Activated naive CD8-positive, alpha-beta T cell treated with anti-CD3 and anti-CD28 coated beads for 36 hours (primary cell): Measurements from ENCODE around the gene MGAT4A. TPM values are rescaled to one million over a fixed set of nuclear protein-coding genes. Genes with fewer than 3 reads are reported as not detected.
"Not testable (repeated sequence)": the region's sequence is repeated elsewhere in the genome, so short reads cannot be mapped to it uniquely, and the experiment has no call there.

ENCODE experiments used
- DNase-seq: peaks from one replicate; pipeline ENCODE4 v3.0.0; 2021
- H3K27ac Mint-ChIP-seq: one replicate; pipeline ENCODE4 v1.8.0; 2022; ENCODE audit warnings: mild to moderate bottlenecking, moderate library complexity, mixed read lengths
- H3K27me3 Mint-ChIP-seq: one replicate; pipeline ENCODE4 v1.8.0; 2022; ENCODE audit warnings: mild to moderate bottlenecking, mixed read lengths
- H3K36me3 Mint-ChIP-seq: one replicate; pipeline ENCODE4 v1.8.0; 2021; ENCODE audit warnings: mild to moderate bottlenecking, mixed read lengths
- H3K4me1 Mint-ChIP-seq: one replicate; pipeline ENCODE4 v1.8.0; 2021; ENCODE audit warnings: mixed read lengths
- H3K4me3 Mint-ChIP-seq: one replicate; pipeline ENCODE4 v1.8.0; 2022; ENCODE audit warnings: mild to moderate bottlenecking, moderate library complexity, mixed read lengths
- H3K9me3 Mint-ChIP-seq: one replicate; pipeline ENCODE4 v1.8.0; 2022; ENCODE audit warnings: mixed read lengths
- total RNA-seq, 2 experiments: library from RNA; stranded (reverse); gene quantifications; one replicate each; pipeline ENCODE4 v1.2.3, GENCODE V29; 2021

MGAT4A gene
- total RNA-seq, 2 experiments from 2014 or later, result 45.1 to 49.3 TPM

- H3K4me1 Mint-ChIP-seq, result peaks cover 50% of the 10 kb centered on the region
- no peak overlapping the region for H3K27ac Mint-ChIP-seq
- H3K27me3 Mint-ChIP-seq, result no peaks in the 10 kb centered on the region
- no peak for DNase-seq
- H3K9me3 Mint-ChIP-seq, result no peaks in the 10 kb centered on the region
- H3K4me3 Mint-ChIP-seq, result no peak overlapping the region
- H3K36me3 Mint-ChIP-seq, result peaks cover 48% of the 10 kb centered on the region
Observed at GRCh38 chr2:98614024-98614739, 116.8 kb downstream of the MGAT4A start.

DNA sequence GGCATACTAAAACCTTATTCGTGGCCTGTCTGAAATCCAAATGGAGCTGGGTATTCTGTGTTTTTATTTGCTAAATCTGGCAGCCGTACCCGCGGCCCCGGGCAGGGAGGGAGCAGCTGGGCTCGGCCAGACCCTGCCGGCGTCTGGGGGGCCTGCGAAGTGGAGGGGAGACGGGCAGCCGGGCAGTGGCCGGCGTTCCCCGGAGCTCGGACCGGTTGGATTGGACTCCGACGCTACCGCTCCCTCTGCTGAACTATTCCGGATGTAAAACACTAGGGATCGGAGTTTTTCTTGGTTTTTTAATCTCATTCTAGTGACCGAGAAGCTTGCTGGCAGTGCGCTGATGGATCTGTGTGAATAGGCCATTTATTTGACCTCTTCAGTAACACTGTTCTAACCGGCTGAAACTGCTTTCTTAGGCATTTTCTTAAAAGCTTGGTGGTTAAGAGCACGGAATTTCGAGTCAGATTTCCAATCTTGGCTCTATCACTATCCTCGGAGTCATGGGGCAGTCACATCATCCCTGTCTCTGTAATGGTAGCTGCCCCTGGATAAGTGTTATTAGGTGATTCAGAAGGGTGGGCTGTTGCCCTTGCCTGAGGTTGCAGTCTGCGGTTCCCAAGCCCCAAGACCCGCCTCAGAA, 121.8 kb downstream of the MGAT4A start:
- Mint-ChIP-seq H3K27ac (peak overlapping the region; percentile 84), H3K9me3 (no peaks in the 10 kb centered on the region), H3K4me3 (peak overlapping the region; percentile 83), H3K27me3 (no peaks in the 10 kb centered on the region), H3K4me1 (peaks cover 55% of the 10 kb centered on the region), H3K36me3 (peaks cover 28% of the 10 kb centered on the region)
- no peak for DNase-seq

- Mint-ChIP-seq H3K9me3 (no peaks in the 10 kb centered on the region), H3K27ac (peak within 1 kb of the TSS; percentile 84), H3K4me3 (peak within 1 kb of the TSS; percentile 83), H3K36me3 (peaks cover 22% of the 10 kb centered on the region), H3K27me3 (no peaks in the 10 kb centered on the region), H3K4me1 (peaks cover 51% of the 10 kb centered on the region)
- peak; percentile 94 for DNase-seq
Observed at GRCh38 chr2:98608116-98608961, 122.6 kb downstream of the MGAT4A start, which contains the start of the genes COA5 and UNC50. COA5 (minus strand) TSS chr2:98608512; CDS start chr2:98608405, 107 bp downstream. UNC50 (plus strand) TSS chr2:98608589; CDS start chr2:98609760, 1,171 bp downstream.

GRCh38 chr2:98607741-98608115, 123.2 kb downstream of the MGAT4A start:
- H3K36me3 Mint-ChIP-seq, result peaks cover 22% of the 10 kb centered on the region
- H3K27me3 Mint-ChIP-seq, result no peaks in the 10 kb centered on the region
- H3K27ac Mint-ChIP-seq, result peak overlapping the region; percentile 84
- no peak for DNase-seq
- peaks cover 50% of the 10 kb centered on the region for H3K4me1 Mint-ChIP-seq
- no peaks in the 10 kb centered on the region for H3K9me3 Mint-ChIP-seq
- H3K4me3 Mint-ChIP-seq, result peak overlapping the region; percentile 83

- peak overlapping the region; percentile 83 for H3K4me3 Mint-ChIP-seq
- DNase-seq, result no peak
- no peaks in the 10 kb centered on the region for H3K27me3 Mint-ChIP-seq
- no peaks in the 10 kb centered on the region for H3K9me3 Mint-ChIP-seq
- H3K4me1 Mint-ChIP-seq, result peaks cover 50% of the 10 kb centered on the region
- peaks cover 22% of the 10 kb centered on the region for H3K36me3 Mint-ChIP-seq
- peak overlapping the region; percentile 84 for H3K27ac Mint-ChIP-seq
Observed at GRCh38 chr2:98607104-98607503, 123.8 kb downstream of the MGAT4A start.

DNA sequence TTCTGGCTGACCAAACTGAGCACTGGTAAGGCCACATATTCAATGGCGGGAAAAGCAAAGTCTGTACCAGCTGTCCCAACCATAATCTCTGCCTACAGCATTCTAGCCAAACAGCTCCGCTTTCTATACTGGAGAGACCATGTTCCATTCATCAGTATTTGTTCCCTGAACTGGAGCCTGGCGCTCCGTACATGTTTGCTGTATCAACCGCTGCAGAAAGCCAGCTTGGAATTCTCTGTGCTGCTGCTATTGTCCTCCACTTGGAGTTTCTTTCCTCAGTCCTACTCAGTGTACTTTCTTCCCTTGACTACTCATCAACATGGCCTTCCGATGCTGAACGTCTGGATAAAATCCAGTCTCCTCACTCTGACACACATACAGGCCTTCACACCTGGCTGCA, 124.5 kb downstream of the MGAT4A start:
- Mint-ChIP-seq H3K27ac (peak overlapping the region; percentile 84), H3K27me3 (no peaks in the 10 kb centered on the region), H3K36me3 (peaks cover 22% of the 10 kb centered on the region), H3K9me3 (no peaks in the 10 kb centered on the region), H3K4me3 (peak overlapping the region; percentile 83), H3K4me1 (peaks cover 48% of the 10 kb centered on the region)
- no peak for DNase-seq

- H3K4me1 Mint-ChIP-seq, result peaks cover 34% of the 10 kb centered on the region
- H3K27me3 Mint-ChIP-seq, result no peaks in the 10 kb centered on the region
- H3K27ac Mint-ChIP-seq, result peak overlapping the region; percentile 64
- H3K9me3 Mint-ChIP-seq, result no peaks in the 10 kb centered on the region
- DNase-seq, result no peak
- no peak overlapping the region for H3K4me3 Mint-ChIP-seq
- H3K36me3 Mint-ChIP-seq, result peaks cover 18% of the 10 kb centered on the region
Observed at GRCh38 chr2:98605076-98605475, 125.9 kb downstream of the MGAT4A start.

DNA sequence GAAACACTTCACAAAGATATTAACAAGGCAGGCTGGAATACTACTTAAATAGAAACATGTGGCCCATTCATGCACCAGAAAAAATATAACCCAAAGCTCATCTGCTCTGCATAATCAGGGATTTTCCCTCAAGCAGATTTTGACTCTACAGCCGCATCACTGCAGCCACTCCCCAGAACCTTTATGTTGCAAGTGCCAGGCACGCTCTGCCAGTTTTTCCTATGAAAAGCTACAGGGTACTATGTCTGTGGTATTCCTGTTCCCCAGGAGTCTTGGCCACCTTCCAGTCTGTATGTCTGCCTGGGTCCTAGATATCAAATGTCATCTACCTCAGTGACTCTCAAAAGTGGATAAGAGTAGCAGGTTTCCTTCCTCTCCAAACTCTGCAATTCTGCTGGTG, 126.4 kb downstream of the MGAT4A start:
- peak overlapping the region; percentile 64 for H3K27ac Mint-ChIP-seq
- H3K27me3 Mint-ChIP-seq, result no peaks in the 10 kb centered on the region
- no peak overlapping the region for H3K4me3 Mint-ChIP-seq
- H3K9me3 Mint-ChIP-seq, result no peaks in the 10 kb centered on the region
- H3K4me1 Mint-ChIP-seq, result peaks cover 31% of the 10 kb centered on the region
- H3K36me3 Mint-ChIP-seq, result peaks cover 16% of the 10 kb centered on the region
- no peak for DNase-seq

GRCh38 chr2:98601532-98602132, 129.3 kb downstream of the MGAT4A start:
- peaks cover 24% of the 10 kb centered on the region for H3K36me3 Mint-ChIP-seq
- no peak overlapping the region for H3K4me3 Mint-ChIP-seq
- no peaks in the 10 kb centered on the region for H3K9me3 Mint-ChIP-seq
- H3K4me1 Mint-ChIP-seq, result peaks cover 28% of the 10 kb centered on the region
- DNase-seq, result no peak
- peak overlapping the region; percentile 34 for H3K27ac Mint-ChIP-seq
- no peaks in the 10 kb centered on the region for H3K27me3 Mint-ChIP-seq

DNA sequence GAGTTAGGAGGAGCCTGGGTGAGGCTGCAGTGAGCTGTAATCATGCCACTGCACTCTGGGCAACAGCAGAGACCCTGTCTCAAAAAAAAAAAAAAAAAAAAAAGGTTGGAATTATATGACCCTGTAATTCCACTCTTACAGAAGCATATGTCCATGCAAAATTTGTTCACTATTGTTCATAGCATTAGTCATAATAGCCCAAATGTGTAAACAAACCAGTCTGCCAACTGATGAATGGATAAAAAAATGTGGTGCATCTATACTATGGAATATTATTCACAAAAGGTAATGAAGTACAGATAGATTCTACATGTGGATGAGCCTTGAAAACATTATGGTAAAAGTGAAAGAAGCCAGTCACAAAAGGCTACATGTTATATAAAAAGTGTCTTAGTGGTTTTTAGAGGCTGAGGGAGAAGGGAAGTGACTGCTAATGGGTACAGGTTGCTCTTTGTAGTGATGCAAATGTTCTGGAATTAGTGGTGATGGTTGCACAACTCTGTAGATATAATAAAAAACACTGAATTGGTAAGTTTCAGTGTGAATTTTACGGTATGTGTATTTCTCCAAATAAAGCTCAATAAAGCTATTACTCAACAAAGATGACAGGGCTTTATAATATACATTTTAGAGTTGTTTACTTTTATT, 132.0 kb downstream of the MGAT4A start:
- Mint-ChIP-seq H3K27ac (peak overlapping the region; percentile 32), H3K4me3 (no peak overlapping the region), H3K27me3 (no peaks in the 10 kb centered on the region), H3K36me3 (peaks cover 37% of the 10 kb centered on the region), H3K4me1 (peaks cover 8% of the 10 kb centered on the region), H3K9me3 (peaks cover 3% of the 10 kb centered on the region)
- no peak for DNase-seq

DNA sequence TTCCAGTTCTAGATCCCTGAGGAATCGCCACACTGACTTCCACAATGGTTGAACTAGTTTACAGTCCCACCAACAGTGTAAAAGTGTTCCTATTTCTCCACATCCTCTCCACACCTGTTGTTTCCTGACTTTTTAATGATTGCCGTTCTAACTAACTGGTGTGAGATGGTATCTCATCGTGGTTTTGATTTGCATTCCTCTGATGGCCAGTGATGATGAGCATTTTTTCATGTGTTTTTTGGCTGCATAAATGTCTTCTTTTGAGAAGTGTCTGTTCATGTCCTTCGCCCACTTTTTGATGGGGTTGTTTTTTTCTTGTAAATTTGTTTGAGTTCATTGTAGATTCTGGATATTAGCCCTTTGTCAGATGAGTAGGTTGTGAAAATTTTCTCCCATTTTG, 136.3 kb downstream of the MGAT4A start:
- H3K36me3 Mint-ChIP-seq, result peaks cover 52% of the 10 kb centered on the region
- H3K4me1 Mint-ChIP-seq, H3K9me3 Mint-ChIP-seq, DNase-seq, H3K27me3 Mint-ChIP-seq, H3K4me3 Mint-ChIP-seq, H3K27ac Mint-ChIP-seq: not testable (repeated sequence)

DNA sequence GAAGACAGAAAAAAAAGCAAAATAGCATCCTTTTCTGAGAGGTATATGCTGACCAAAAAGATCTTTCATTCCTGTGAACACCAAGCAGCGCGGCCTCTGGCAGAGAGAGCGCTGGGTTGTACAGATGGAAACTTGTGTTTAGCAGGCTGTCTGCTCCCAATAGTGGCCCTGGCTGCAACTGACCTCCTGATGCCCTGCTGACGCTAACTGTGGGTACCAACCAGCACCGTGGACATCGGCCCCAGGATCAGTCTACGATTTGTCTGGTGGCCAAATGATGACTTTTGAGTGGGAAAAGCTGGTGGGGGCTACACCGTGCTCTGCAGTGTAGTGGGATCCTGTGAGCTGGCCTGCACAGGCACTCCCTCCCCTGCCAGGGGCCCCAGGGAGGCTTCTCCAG, 138.4 kb downstream of the MGAT4A start:
- no peak for DNase-seq
- H3K9me3 Mint-ChIP-seq, result peaks cover 7% of the 10 kb centered on the region
- no peaks in the 10 kb centered on the region for H3K27me3 Mint-ChIP-seq
- H3K4me1 Mint-ChIP-seq, result peaks cover 4% of the 10 kb centered on the region
- H3K4me3 Mint-ChIP-seq, result no peak overlapping the region
- H3K36me3 Mint-ChIP-seq, result peaks cover 42% of the 10 kb centered on the region
- no peak overlapping the region for H3K27ac Mint-ChIP-seq

DNA sequence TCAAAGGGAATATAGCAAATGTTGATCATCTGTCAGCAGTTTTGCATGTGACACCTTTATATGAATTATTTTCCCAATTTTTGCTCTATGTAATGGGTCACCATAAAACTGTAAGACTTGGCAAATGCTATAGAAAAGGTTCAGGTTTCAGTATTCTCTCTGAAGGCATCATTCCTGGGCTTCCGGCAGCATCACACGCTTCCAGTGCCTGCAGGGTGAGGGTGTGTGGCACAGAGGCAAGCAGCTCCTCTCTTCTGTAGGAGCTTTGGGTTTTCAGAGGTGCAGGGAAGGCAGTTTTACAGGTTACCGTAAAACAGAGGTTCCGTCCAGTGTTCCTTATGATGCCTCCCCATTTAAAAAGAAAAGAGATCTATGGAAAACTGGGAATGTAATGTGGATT, 141.4 kb downstream of the MGAT4A start:
- H3K4me3 Mint-ChIP-seq, result no peak overlapping the region
- H3K9me3 Mint-ChIP-seq, result peaks cover 5% of the 10 kb centered on the region
- no peaks in the 10 kb centered on the region for H3K27me3 Mint-ChIP-seq
- no peak overlapping the region for H3K27ac Mint-ChIP-seq
- peaks cover 26% of the 10 kb centered on the region for H3K36me3 Mint-ChIP-seq
- H3K4me1 Mint-ChIP-seq, result peaks cover 2% of the 10 kb centered on the region
- DNase-seq, result no peak

- Mint-ChIP-seq H3K4me3 (no peak overlapping the region), H3K9me3 (peaks cover 4% of the 10 kb centered on the region), H3K27me3 (no peaks in the 10 kb centered on the region), H3K4me1 (peaks cover 2% of the 10 kb centered on the region), H3K36me3 (peaks cover 21% of the 10 kb centered on the region), H3K27ac (peak overlapping the region; percentile 40)
- DNase-seq, result no peak
Observed at GRCh38 chr2:98588880-98589431, 142.0 kb downstream of the MGAT4A start.
